ENCODE measurements around the gene TNC. TPM values are rescaled to one million over a fixed set of nuclear protein-coding genes. Genes with fewer than 3 reads are reported as not detected.

The TNC gene
- total RNA-seq, 6 experiments from 2014 or later: 51.6 to 86.3 (median 70.4) TPM

- H3K27ac Mint-ChIP-seq: 0 out of 2 replicates have a peak overlapping the region, but pooled peaks have one; percentile 73
- DNase-seq: peak; percentile 49
- H3K36me3 Mint-ChIP-seq (ENCODE audit: low read depth): peaks cover 35% of the 10 kb centered on the region
- H3K4me1 Mint-ChIP-seq (ENCODE audit: low read depth): peaks cover 59% of the 10 kb centered on the region
- no peaks in the 10 kb centered on the region for H3K9me3 Mint-ChIP-seq
- H3K27me3 Mint-ChIP-seq (ENCODE audit: insufficient read depth): no peaks in the 10 kb centered on the region
- peak overlapping the region; percentile 3 for H3K4me3 Mint-ChIP-seq
- TF ChIP-seq CTCF (IDR thresholded peaks at IDR 0.05): no peak
Observed at GRCh38 chr9:115057559-115057958, 60.4 kb downstream of the TNC start.

GRCh38 chr9:115050002-115050490, 67.9 kb downstream of the TNC start:
- Mint-ChIP-seq H3K9me3 (no peaks in the 10 kb centered on the region), H3K4me1 (ENCODE audit: low read depth) (peaks cover 10% of the 10 kb centered on the region)
- no peak for TF ChIP-seq CTCF (IDR thresholded peaks at IDR 0.05)

GRCh38 chr9:115046824-115047223, 71.1 kb downstream of the TNC start:
- DNase-seq: no peak
- Mint-ChIP-seq H3K36me3 (ENCODE audit: low read depth) (peaks cover 46% of the 10 kb centered on the region), H3K4me3 (no peak overlapping the region), H3K27ac (no peak overlapping the region), H3K4me1 (ENCODE audit: low read depth) (no peaks in the 10 kb centered on the region), H3K9me3 (no peaks in the 10 kb centered on the region), H3K27me3 (ENCODE audit: insufficient read depth) (no peaks in the 10 kb centered on the region; the same call in 1 of the 2 replicates)
- no peak for TF ChIP-seq CTCF (IDR thresholded peaks at IDR 0.05)

More at GRCh38 chr9:115050002-115050490, 67.9 kb downstream of the TNC start:
- H3K4me3 Mint-ChIP-seq: no peak overlapping the region
- no peak overlapping the region for H3K27ac Mint-ChIP-seq
- H3K27me3 Mint-ChIP-seq (ENCODE audit: insufficient read depth): no peaks in the 10 kb centered on the region; the same call in 1 of the 2 replicates
- DNase-seq: no peak
- peaks cover 43% of the 10 kb centered on the region for H3K36me3 Mint-ChIP-seq (ENCODE audit: low read depth)

GRCh38 chr9:115046199-115046598, 71.8 kb downstream of the TNC start:
- Mint-ChIP-seq H3K27ac (no peak overlapping the region), H3K36me3 (ENCODE audit: low read depth) (peaks cover 49% of the 10 kb centered on the region), H3K27me3 (ENCODE audit: insufficient read depth) (no peaks in the 10 kb centered on the region; the same call in 1 of the 2 replicates)

GRCh38 chr9:115043632-115044031, 74.3 kb downstream of the TNC start:
- Mint-ChIP-seq H3K36me3 (ENCODE audit: low read depth) (peaks cover 52% of the 10 kb centered on the region), H3K27me3 (ENCODE audit: insufficient read depth) (no peaks in the 10 kb centered on the region; the same call in 1 of the 2 replicates), H3K27ac (no peak overlapping the region), H3K4me3 (no peak overlapping the region), H3K4me1 (ENCODE audit: low read depth) (no peaks in the 10 kb centered on the region), H3K9me3 (no peaks in the 10 kb centered on the region)
- DNase-seq: no peak
- no peak for TF ChIP-seq CTCF (IDR thresholded peaks at IDR 0.05)

More at GRCh38 chr9:115046199-115046598, 71.8 kb downstream of the TNC start:
- no peaks in the 10 kb centered on the region for H3K4me1 Mint-ChIP-seq (ENCODE audit: low read depth)
- no peaks in the 10 kb centered on the region for H3K9me3 Mint-ChIP-seq
- DNase-seq: no peak
- no peak for TF ChIP-seq CTCF (IDR thresholded peaks at IDR 0.05)
- H3K4me3 Mint-ChIP-seq: no peak overlapping the region

Data from HFFc6 (cell line).